ENCODE measurements around the gene PRKAB2. TPM values are rescaled to one million over a fixed set of nuclear protein-coding genes. Genes with fewer than 3 reads are reported as not detected.

Gene PRKAB2
- total RNA-seq, 1 experiment from 2014 or later = 8.1 TPM

DNA sequence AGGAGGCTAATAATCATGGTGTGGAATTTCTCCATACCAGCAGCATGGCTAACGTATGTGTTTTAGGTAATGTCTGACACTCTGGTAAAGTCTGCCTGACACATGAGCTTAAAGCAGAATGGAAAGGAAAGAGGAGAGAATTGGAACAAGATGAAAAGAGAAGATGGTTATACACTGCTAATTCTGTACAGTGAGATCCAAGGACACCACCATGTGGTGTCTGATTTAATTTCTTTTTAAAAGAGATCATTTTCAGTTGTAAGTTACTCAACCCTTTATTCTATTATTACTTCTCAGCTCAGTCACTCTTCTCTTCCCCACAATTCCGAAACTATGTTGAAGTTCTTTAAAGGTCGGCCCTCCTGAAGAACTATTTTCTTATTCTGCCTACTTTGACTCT, 15.6 kb downstream of the PRKAB2 start:
- Histone ChIP-seq H3K4me3 (no peak overlapping the region), H3K9me2 (ENCODE audit: insufficient read depth) (no peaks in the 10 kb centered on the region), H3K27ac (no peak overlapping the region), H3K4me2 (no peak overlapping the region), H3K9me3 (ENCODE audit: insufficient read depth, low read depth) (no peaks in the 10 kb centered on the region), H3K79me2 (ENCODE audit: low read depth) (no peaks in the 10 kb centered on the region), H3K4me1 (replicated peaks; ENCODE audit: insufficient read depth) (no peaks in the 10 kb centered on the region; the same call in 1 of the 2 replicates), H2AFZ (no peak overlapping the region), H3K27me3 (ENCODE audit: insufficient read depth, low read depth) (no peaks in the 10 kb centered on the region), H3F3A (ENCODE audit: insufficient read depth, low read depth) (no peaks in the 10 kb centered on the region), H4K20me1 (ENCODE audit: insufficient read depth) (no peaks in the 10 kb centered on the region), H3K36me3 (ENCODE audit: low read depth) (peaks cover 17% of the 10 kb centered on the region; the same call in 1 of the 2 replicates)
- ChIA-PET CTCF (no interaction called here), POLR2A (ENCODE audit: unreplicated experiment) (no interaction called here)
- intact Hi-C loops (cut with micrococcal nuclease; ENCODE audit: unreplicated experiment) = loop anchor here (10.0 kb wide), 1 partner anchor 62 kb away; no protein-coding TSS in a partner anchor
- DNase-seq = no peak
- no TSS peak for BruUV-seq (replicated peaks)
- TF ChIP-seq, protein P1, sequence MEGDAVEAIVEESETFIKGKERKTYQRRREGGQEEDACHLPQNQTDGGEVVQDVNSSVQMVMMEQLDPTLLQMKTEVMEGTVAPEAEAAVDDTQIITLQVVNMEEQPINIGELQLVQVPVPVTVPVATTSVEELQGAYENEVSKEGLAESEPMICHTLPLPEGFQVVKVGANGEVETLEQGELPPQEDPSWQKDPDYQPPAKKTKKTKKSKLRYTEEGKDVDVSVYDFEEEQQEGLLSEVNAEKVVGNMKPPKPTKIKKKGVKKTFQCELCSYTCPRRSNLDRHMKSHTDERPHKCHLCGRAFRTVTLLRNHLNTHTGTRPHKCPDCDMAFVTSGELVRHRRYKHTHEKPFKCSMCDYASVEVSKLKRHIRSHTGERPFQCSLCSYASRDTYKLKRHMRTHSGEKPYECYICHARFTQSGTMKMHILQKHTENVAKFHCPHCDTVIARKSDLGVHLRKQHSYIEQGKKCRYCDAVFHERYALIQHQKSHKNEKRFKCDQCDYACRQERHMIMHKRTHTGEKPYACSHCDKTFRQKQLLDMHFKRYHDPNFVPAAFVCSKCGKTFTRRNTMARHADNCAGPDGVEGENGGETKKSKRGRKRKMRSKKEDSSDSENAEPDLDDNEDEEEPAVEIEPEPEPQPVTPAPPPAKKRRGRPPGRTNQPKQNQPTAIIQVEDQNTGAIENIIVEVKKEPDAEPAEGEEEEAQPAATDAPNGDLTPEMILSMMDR (conservative IDR thresholded peaks at IDR 0.05) = no peak
- TF ChIP-seq EZH2 (IDR thresholded peaks at IDR 0.05; ENCODE audit: low read depth) = no peak

DNA sequence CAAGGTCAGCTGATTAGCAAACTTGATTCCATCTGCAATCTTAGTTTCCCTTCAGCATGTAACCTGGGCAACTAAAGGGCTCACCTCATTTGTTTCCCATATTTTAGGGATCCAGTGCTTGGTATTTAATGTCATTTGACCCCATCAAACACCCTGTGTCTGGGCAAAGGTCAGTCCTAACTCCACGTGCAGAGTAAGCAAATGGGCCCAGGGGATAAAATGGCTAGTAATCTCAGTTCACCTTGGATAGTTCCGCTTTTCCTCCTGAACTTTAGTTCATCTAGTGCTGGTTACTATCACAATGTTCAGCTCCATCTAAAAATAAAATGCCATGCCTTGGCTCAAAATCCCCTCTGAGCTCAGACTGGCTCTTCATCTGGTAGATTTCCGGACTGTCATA, 19.5 kb downstream of the PRKAB2 start:
- CTCF ChIA-PET = no interaction called here
- BruUV-seq (replicated peaks) = no TSS peak
- Histone ChIP-seq H3K4me3 (no peak overlapping the region), H3K36me3 (ENCODE audit: low read depth) (0 out of 2 replicates have a peak, but pooled peaks cover 4% of the 10 kb centered on the region), H3K9me3 (ENCODE audit: insufficient read depth, low read depth) (no peaks in the 10 kb centered on the region), H3K4me2 (no peak overlapping the region), H3K4me1 (replicated peaks; ENCODE audit: insufficient read depth) (no peaks in the 10 kb centered on the region), H3K27me3 (ENCODE audit: insufficient read depth, low read depth) (no peaks in the 10 kb centered on the region), H3K27ac (no peak overlapping the region), H2AFZ (no peak overlapping the region), H3K9me2 (ENCODE audit: insufficient read depth) (no peaks in the 10 kb centered on the region), H4K20me1 (ENCODE audit: insufficient read depth) (no peaks in the 10 kb centered on the region), H3K79me2 (ENCODE audit: low read depth) (no peaks in the 10 kb centered on the region), H3F3A (ENCODE audit: insufficient read depth, low read depth) (no peaks in the 10 kb centered on the region)
- TF ChIP-seq, protein P1 (conservative IDR thresholded peaks at IDR 0.05) = no peak
- no peak for TF ChIP-seq EZH2 (IDR thresholded peaks at IDR 0.05; ENCODE audit: low read depth)
- POLR2A ChIA-PET (ENCODE audit: unreplicated experiment) = no interaction called here
- intact Hi-C loops (cut with micrococcal nuclease; ENCODE audit: unreplicated experiment) = loop anchor here (10.0 kb wide), 1 partner anchor 58 kb away; no protein-coding TSS in a partner anchor
- DNase-seq = no peak

DNA sequence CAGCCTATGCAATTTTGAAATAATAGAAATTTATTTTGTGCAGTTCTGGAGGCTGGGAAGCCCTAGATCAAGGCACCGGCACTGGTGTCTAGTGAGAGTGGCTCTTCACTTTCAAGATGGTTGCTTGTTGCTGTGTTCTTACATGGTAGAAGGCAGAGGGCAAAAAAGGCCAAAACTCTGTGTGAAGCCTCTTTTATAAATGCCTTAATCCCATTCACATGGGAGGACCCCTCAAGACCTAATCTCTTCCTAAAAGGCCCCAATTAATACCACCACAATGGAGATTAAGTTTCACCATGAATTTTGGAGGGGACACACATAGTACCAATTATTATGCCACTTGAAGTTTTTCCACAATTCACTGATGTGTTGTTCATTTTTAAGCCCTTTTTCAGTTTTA, 21.0 kb downstream of the PRKAB2 start:
- H3K27me3 ChIP-seq (ENCODE audit: insufficient read depth, low read depth) = no peaks in the 10 kb centered on the region
- no peak overlapping the region for H2AFZ ChIP-seq
- no peak for TF ChIP-seq EZH2 (IDR thresholded peaks at IDR 0.05; ENCODE audit: low read depth)
- TF ChIP-seq, protein P1 (conservative IDR thresholded peaks at IDR 0.05) = no peak
- no peak overlapping the region for H3K4me3 ChIP-seq
- H3K27ac ChIP-seq = no peak overlapping the region
- ChIA-PET CTCF (no interaction called here), POLR2A (ENCODE audit: unreplicated experiment) (no interaction called here)
- no peaks in the 10 kb centered on the region for H3K4me1 ChIP-seq (replicated peaks; ENCODE audit: insufficient read depth)
- no peaks in the 10 kb centered on the region for H4K20me1 ChIP-seq (ENCODE audit: insufficient read depth)
- no TSS peak for BruUV-seq (replicated peaks)
- no peaks in the 10 kb centered on the region for H3F3A ChIP-seq (ENCODE audit: insufficient read depth, low read depth)
- intact Hi-C loops (cut with micrococcal nuclease; ENCODE audit: unreplicated experiment) = loop anchor here (10.0 kb wide), 1 partner anchor 56 kb away; no protein-coding TSS in a partner anchor
- no peaks in the 10 kb centered on the region for H3K79me2 ChIP-seq (ENCODE audit: low read depth)
- H3K9me3 ChIP-seq (ENCODE audit: insufficient read depth, low read depth) = no peaks in the 10 kb centered on the region
- no peak for DNase-seq
- no peaks in the 10 kb centered on the region for H3K36me3 ChIP-seq (ENCODE audit: low read depth)
- no peak overlapping the region for H3K4me2 ChIP-seq
- no peaks in the 10 kb centered on the region for H3K9me2 ChIP-seq (ENCODE audit: insufficient read depth)

All from PC-9 (cell line).